GM10248 (cell line): ENCODE measurements around the gene SEMA3C.

Experiments
- CTCF ChIA-PET: fragments of 300-600 bp; sonication (Branson Sonifier 250); formaldehyde crosslinking; extraction: SDS; loops from one replicate; lab custom pipeline; 2021; ENCODE audit warnings: antibody characterized with exemption; lab: Yijun Ruan, JAX
- POLR2A ChIA-PET: fragments of 350-650 bp; sonication (Branson Sonifier 250); formaldehyde crosslinking; extraction: SDS; loops from one replicate; lab custom pipeline; 2020; ENCODE audit warnings: antibody characterized with exemption; lab: Yijun Ruan, JAX
- DNase-seq: peaks from one replicate; pipeline ENCODE4 v3.0.0; 2012; ENCODE audit errors: extremely low spot score
- CTCF ChIP-seq: IDR thresholded peaks from 2 replicates; pipeline ENCODE4 v1.5.1; 2012; ENCODE audit warnings: mild to moderate bottlenecking, low read depth; ENCODE audit errors: extremely low read depth, missing control alignments, control extremely low read depth

SEMA3C gene

GRCh38 chr7:80916770-80917741 lies 1.8 kb downstream of the SEMA3C start:
- no peak for TF ChIP-seq CTCF
- POLR2A ChIA-PET, result no interaction called here
- DNase-seq, result no peak
- CTCF ChIA-PET, result no interaction called here

- no peak for DNase-seq
- no peak for TF ChIP-seq CTCF
- ChIA-PET POLR2A (no interaction called here), CTCF (no interaction called here)
Measured at GRCh38 chr7:80910228-80910627, 8.6 kb downstream of the SEMA3C start.

- POLR2A ChIA-PET, result no interaction called here
- DNase-seq, result no peak
- CTCF ChIA-PET, result no interaction called here
- TF ChIP-seq CTCF, result no peak
Measured at GRCh38 chr7:80908360-80908797, 10.5 kb downstream of the SEMA3C start.

GRCh38 chr7:80907612-80908011 lies 11.2 kb downstream of the SEMA3C start:
- no peak for DNase-seq
- CTCF ChIA-PET, result interaction anchor here (1.0 kb wide), 1 partner anchor 12 kb away, joined by 3 read pairs; no protein-coding TSS in a partner anchor
- POLR2A ChIA-PET, result no interaction called here
- TF ChIP-seq CTCF, result no peak

GRCh38 chr7:80907141-80907601 lies 11.7 kb downstream of the SEMA3C start:
- POLR2A ChIA-PET, result no interaction called here
- TF ChIP-seq CTCF, result no peak
- no peak for DNase-seq
- CTCF ChIA-PET, result interaction anchor here (1.0 kb wide), 1 partner anchor 12 kb away, joined by 3 read pairs; no protein-coding TSS in a partner anchor

- POLR2A ChIA-PET, result no interaction called here
- DNase-seq, result no peak
- CTCF ChIA-PET, result no interaction called here
- no peak for TF ChIP-seq CTCF
Measured at GRCh38 chr7:80905334-80905733, 13.5 kb downstream of the SEMA3C start.
